ENCODE data around the gene ST6GALNAC3.

ST6GALNAC3 gene

GRCh38 chr1:76256289-76257223, 182.0 kb downstream of the ST6GALNAC3 start:
- DNase-seq, result no peak

- no peak for DNase-seq
Observed at GRCh38 chr1:76257823-76258222, 183.3 kb downstream of the ST6GALNAC3 start.

GRCh38 chr1:76259270-76259669, 184.7 kb downstream of the ST6GALNAC3 start:
- no peak for DNase-seq

GRCh38 chr1:76260279-76260678, 185.7 kb downstream of the ST6GALNAC3 start:
- DNase-seq, result no peak

- DNase-seq, result no peak
Observed at GRCh38 chr1:76262601-76263000, 188.1 kb downstream of the ST6GALNAC3 start.

GRCh38 chr1:76264642-76265041, 190.1 kb downstream of the ST6GALNAC3 start:
- DNase-seq, result no peak

GRCh38 chr1:76266762-76267161, 192.2 kb downstream of the ST6GALNAC3 start:
- DNase-seq, result no peak

GRCh38 chr1:76267631-76268030, 193.1 kb downstream of the ST6GALNAC3 start:
- no peak for DNase-seq

GRCh38 chr1:76268341-76268740, 193.8 kb downstream of the ST6GALNAC3 start:
- DNase-seq, result no peak

GRCh38 chr1:76269155-76269554, 194.6 kb downstream of the ST6GALNAC3 start:
- DNase-seq, result no peak

- no peak for DNase-seq
Observed at GRCh38 chr1:76274302-76274701, 199.8 kb downstream of the ST6GALNAC3 start.

- DNase-seq, result no peak
Observed at GRCh38 chr1:76274718-76275117, 200.2 kb downstream of the ST6GALNAC3 start.

- no peak for DNase-seq
Observed at GRCh38 chr1:76278711-76279100, 204.2 kb downstream of the ST6GALNAC3 start.

- DNase-seq, result no peak
Observed at GRCh38 chr1:76279101-76279748, 204.7 kb downstream of the ST6GALNAC3 start.

- no peak for DNase-seq
Observed at GRCh38 chr1:76281306-76281705, 206.8 kb downstream of the ST6GALNAC3 start.

GRCh38 chr1:76284842-76285241, 210.3 kb downstream of the ST6GALNAC3 start:
- no peak for DNase-seq

GRCh38 chr1:76285578-76286135, 211.1 kb downstream of the ST6GALNAC3 start:
- DNase-seq, result no peak

GRCh38 chr1:76287917-76288316, 213.4 kb downstream of the ST6GALNAC3 start:
- DNase-seq, result no peak

GRCh38 chr1:76288758-76289483, 214.4 kb downstream of the ST6GALNAC3 start:
- no peak for DNase-seq

- no peak for DNase-seq
Observed at GRCh38 chr1:76289692-76290091, 215.1 kb downstream of the ST6GALNAC3 start.

GRCh38 chr1:76290271-76290670, 215.7 kb downstream of the ST6GALNAC3 start:
- no peak for DNase-seq

- DNase-seq, result no peak
Observed at GRCh38 chr1:76291191-76291590, 216.6 kb downstream of the ST6GALNAC3 start.

GRCh38 chr1:76291737-76292136, 217.2 kb downstream of the ST6GALNAC3 start:
- no peak for DNase-seq

Data from NCI-H774 (cell line).